Liver (tissue), 3 donors: ENCODE data around the gene MIOX.

Experiments
- CTCF ChIP-seq: fragments of 150-350 bp; IDR thresholded peaks from 2 replicates; pipeline ENCODE4 v1.5.1; 2017; ENCODE audit warnings: improper control_type of control experiment, low read depth, low read length; ENCODE audit not compliant: missing input control
- RAD21 ChIP-seq, 2 donors: IDR thresholded peaks; 2 replicates each; pipeline ENCODE4 v1.6.1; 2016; ENCODE audit warnings: antibody characterized with exemption in 2 of 2, mild to moderate bottlenecking in 2 of 2
- REST ChIP-seq: IDR thresholded peaks from 2 replicates; pipeline ENCODE4 v1.6.1; 2016; ENCODE audit warnings: antibody characterized with exemption, mild to moderate bottlenecking
- SP1 ChIP-seq: IDR thresholded peaks from 2 replicates; pipeline ENCODE4 v1.6.1; 2018; ENCODE audit warnings: antibody characterized with exemption, mild to moderate bottlenecking
- TAF1 ChIP-seq: conservative IDR thresholded peaks from 2 replicates; pipeline ENCODE4 v1.6.1; 2016; ENCODE audit warnings: antibody characterized with exemption, mild to moderate bottlenecking
- YY1 ChIP-seq: IDR thresholded peaks from 2 replicates; pipeline ENCODE4 v1.6.1; 2016; ENCODE audit warnings: antibody characterized with exemption, mild to moderate bottlenecking
- TF ChIP-seq, protein P1 (sequence below): IDR thresholded peaks from 2 replicates; pipeline ENCODE4 v1.6.1; 2016; ENCODE audit warnings: antibody characterized with exemption
- donor health status: healthy.
- donor health status: healthy.

GRCh38 chr22:50498322-50498890 is 11.7 kb downstream of the MIOX start:
- TF ChIP-seq CTCF (peak; percentile 66), SP1 (peak; percentile 76), RAD21 (IDR thresholded peaks at IDR 0.05) (peak; percentile 82 to 86), YY1 (peak; percentile 7), TAF1 (no peak), REST (peak; percentile 74)
- TF ChIP-seq, protein P1, sequence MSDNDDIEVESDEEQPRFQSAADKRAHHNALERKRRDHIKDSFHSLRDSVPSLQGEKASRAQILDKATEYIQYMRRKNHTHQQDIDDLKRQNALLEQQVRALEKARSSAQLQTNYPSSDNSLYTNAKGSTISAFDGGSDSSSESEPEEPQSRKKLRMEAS: no peak
